Stomach (tissue), 4 donors: ENCODE measurements around the gene FNBP1L.

ENCODE experiments used
- POLR2A ChIP-seq, 4 donors: fragments of 450-650 bp; IDR thresholded peaks; one replicate each; pipeline ENCODE4 v1.6.1; 2016; ENCODE audit warnings: antibody characterized with exemption in 4 of 4, control low read depth in 2 of 4, mild to moderate bottlenecking in 1 of 4, moderate library complexity in 1 of 4
- POLR2AphosphoS5 ChIP-seq, 3 donors: sonication (generic); formaldehyde crosslinking; IDR thresholded peaks; one replicate each; pipeline ENCODE4 v1.6.1; 2016; ENCODE audit warnings: antibody characterized with exemption in 3 of 3
- TF ChIP-seq, protein P1 (sequence below), 7 experiments: fragments of 450-650 bp in 4 of 7; fragments of 200-600 bp in 3 of 7; sonication (generic) in 3 of 7; IDR thresholded peaks; one replicate each; pipeline ENCODE4 v1.5.1; 2016 to 2019; ENCODE audit warnings: antibody characterized with exemption in 7 of 7, control low read depth in 2 of 7, mild to moderate bottlenecking in 1 of 7

DNA sequence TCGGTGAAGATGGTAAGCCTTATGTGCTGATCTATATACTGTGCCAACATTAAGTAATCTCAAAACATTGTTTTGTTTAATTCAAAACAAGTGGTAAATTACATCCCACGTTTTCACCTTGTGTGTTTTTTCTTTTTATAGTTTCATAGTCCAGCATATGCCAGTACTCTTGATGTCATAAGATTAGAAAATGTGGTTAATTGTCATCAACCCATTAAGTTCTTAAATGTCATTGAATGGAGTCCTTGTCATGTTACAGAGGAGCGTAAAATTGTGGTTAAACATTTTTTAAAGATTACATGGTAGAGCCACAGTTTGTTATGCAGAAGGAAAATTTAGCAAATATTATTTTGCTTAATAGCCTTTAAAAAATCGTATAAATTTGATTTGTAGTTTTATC lies 93.1 kb downstream of the FNBP1L start:
- TF ChIP-seq, protein P1, sequence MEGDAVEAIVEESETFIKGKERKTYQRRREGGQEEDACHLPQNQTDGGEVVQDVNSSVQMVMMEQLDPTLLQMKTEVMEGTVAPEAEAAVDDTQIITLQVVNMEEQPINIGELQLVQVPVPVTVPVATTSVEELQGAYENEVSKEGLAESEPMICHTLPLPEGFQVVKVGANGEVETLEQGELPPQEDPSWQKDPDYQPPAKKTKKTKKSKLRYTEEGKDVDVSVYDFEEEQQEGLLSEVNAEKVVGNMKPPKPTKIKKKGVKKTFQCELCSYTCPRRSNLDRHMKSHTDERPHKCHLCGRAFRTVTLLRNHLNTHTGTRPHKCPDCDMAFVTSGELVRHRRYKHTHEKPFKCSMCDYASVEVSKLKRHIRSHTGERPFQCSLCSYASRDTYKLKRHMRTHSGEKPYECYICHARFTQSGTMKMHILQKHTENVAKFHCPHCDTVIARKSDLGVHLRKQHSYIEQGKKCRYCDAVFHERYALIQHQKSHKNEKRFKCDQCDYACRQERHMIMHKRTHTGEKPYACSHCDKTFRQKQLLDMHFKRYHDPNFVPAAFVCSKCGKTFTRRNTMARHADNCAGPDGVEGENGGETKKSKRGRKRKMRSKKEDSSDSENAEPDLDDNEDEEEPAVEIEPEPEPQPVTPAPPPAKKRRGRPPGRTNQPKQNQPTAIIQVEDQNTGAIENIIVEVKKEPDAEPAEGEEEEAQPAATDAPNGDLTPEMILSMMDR (IDR thresholded peaks at IDR 0.05): no peak
- TF ChIP-seq POLR2A (IDR thresholded peaks at IDR 0.05): no peak
- no peak for TF ChIP-seq POLR2AphosphoS5 (IDR thresholded peaks at IDR 0.05)
